ENCODE data around the gene SRSF8.

GRCh38 chr11:95042906-95043305, 23.8 kb upstream of the SRSF8 start:
- TF ChIP-seq, protein P1, sequence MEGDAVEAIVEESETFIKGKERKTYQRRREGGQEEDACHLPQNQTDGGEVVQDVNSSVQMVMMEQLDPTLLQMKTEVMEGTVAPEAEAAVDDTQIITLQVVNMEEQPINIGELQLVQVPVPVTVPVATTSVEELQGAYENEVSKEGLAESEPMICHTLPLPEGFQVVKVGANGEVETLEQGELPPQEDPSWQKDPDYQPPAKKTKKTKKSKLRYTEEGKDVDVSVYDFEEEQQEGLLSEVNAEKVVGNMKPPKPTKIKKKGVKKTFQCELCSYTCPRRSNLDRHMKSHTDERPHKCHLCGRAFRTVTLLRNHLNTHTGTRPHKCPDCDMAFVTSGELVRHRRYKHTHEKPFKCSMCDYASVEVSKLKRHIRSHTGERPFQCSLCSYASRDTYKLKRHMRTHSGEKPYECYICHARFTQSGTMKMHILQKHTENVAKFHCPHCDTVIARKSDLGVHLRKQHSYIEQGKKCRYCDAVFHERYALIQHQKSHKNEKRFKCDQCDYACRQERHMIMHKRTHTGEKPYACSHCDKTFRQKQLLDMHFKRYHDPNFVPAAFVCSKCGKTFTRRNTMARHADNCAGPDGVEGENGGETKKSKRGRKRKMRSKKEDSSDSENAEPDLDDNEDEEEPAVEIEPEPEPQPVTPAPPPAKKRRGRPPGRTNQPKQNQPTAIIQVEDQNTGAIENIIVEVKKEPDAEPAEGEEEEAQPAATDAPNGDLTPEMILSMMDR (IDR thresholded peaks at IDR 0.05): no peak
- no peak for TF ChIP-seq POLR2A (IDR thresholded peaks at IDR 0.05)
